Esophagus squamous epithelium (tissue), 4 donors: Measurements from ENCODE around the gene C19orf38.

ENCODE experiments used
- POLR2A ChIP-seq, 4 donors: fragments of 450-650 bp; IDR thresholded peaks; one replicate each; pipeline ENCODE4 v1.6.1; 2017; ENCODE audit warnings: antibody characterized with exemption in 4 of 4, mild to moderate bottlenecking in 4 of 4, moderate library complexity in 3 of 4
- TF ChIP-seq, protein P1 (sequence below), 6 experiments: fragments of 450-650 bp in 4 of 6; fragments of 200-600 bp in 2 of 6; sonication (generic) in 2 of 6; IDR thresholded peaks; one replicate each; pipeline ENCODE4 v1.5.1; 2016 to 2019; ENCODE audit warnings: antibody characterized with exemption in 6 of 6, mild to moderate bottlenecking in 4 of 6, moderate library complexity in 4 of 6

DNA sequence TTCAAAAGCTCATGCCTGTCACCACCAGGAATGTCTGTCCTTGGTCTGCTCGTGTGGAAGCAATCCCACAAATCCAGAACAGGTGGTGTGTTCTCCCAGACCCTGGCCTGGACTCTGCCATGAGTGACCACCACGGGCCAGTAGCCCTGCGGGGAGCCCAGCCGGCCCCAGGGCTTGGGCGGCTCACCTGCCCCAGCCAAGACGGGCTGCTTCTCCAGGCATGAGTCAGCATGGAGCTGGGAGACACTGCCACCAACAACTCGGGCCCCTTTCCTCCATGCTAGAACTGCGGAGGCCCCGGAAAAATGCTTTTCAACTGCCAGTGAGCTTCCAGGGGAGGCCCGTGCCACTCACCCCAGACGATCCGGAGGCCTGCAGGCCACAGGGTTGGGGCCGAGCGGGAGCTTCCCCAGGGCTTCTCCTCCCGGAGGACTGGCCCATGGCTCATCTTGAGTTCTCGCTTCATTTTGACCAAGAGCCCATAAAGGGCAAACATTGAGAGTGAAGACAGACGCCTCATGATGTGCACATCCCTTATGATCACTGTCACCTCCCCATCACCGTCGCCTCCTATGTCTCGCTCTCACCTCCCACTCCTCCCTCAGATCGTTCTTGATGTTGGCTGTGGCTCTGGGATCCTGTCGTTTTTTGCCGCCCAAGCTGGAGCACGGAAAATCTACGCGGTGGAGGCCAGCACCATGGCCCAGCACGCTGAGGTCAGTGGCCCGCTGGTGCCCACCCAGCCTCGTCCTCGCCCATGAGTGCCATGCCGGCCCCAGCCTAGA, 63.6 kb downstream of the C19orf38 start:
- TF ChIP-seq, protein P1, sequence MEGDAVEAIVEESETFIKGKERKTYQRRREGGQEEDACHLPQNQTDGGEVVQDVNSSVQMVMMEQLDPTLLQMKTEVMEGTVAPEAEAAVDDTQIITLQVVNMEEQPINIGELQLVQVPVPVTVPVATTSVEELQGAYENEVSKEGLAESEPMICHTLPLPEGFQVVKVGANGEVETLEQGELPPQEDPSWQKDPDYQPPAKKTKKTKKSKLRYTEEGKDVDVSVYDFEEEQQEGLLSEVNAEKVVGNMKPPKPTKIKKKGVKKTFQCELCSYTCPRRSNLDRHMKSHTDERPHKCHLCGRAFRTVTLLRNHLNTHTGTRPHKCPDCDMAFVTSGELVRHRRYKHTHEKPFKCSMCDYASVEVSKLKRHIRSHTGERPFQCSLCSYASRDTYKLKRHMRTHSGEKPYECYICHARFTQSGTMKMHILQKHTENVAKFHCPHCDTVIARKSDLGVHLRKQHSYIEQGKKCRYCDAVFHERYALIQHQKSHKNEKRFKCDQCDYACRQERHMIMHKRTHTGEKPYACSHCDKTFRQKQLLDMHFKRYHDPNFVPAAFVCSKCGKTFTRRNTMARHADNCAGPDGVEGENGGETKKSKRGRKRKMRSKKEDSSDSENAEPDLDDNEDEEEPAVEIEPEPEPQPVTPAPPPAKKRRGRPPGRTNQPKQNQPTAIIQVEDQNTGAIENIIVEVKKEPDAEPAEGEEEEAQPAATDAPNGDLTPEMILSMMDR (IDR thresholded peaks at IDR 0.05), result no peak
- no peak for TF ChIP-seq POLR2A (IDR thresholded peaks at IDR 0.05)
